Measurements from ENCODE around the gene SPEM2.

Gene SPEM2

DNA sequence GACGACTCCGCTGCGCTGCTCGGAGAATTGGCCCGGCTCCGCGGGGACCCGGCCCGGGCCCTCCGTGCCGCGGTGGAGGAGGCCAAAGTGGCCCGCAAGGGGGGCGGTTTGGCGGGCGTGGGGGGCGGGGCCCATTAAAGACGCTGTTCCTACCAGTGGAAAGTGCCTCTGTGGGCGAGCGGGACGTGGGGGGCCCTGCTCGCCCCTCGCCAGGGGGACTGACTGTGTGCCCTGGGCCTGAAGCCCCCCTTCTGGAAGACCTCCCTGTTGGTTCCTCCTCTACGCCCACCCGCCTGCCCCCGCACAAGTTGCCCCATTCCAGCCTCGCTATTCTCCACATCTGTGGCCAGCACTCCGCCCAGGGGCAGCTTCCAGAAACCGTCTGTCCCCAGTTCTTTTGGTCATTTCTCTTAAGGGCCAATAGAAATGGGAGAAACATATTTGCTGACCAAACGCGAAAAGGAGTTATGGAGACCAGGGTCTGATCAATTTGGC, 12.0 kb downstream of the SPEM2 start:
- H3K36me3 ChIP-seq (ENCODE audit: control insufficient read depth, insufficient read depth, low read length): no peaks in the 10 kb centered on the region
- no peak overlapping the region for H3K27ac ChIP-seq (ENCODE audit: low read depth, low read length)
- peak overlapping the region; percentile 3 for H3K9ac ChIP-seq (ENCODE audit: low read length)
- peaks cover 37% of the 10 kb centered on the region for H3K27me3 ChIP-seq (ENCODE audit: control insufficient read depth, insufficient read depth, low read length)
- H3K4me1 ChIP-seq (ENCODE audit: control insufficient read depth, insufficient read depth, low read length): peaks cover 25% of the 10 kb centered on the region
- peak overlapping the region; percentile 80 for H3K4me3 ChIP-seq (ENCODE audit: low read depth, low read length)
- no peaks in the 10 kb centered on the region for H3K9me3 ChIP-seq (ENCODE audit: control insufficient read depth, insufficient read depth, low read depth, low read length)

DNA sequence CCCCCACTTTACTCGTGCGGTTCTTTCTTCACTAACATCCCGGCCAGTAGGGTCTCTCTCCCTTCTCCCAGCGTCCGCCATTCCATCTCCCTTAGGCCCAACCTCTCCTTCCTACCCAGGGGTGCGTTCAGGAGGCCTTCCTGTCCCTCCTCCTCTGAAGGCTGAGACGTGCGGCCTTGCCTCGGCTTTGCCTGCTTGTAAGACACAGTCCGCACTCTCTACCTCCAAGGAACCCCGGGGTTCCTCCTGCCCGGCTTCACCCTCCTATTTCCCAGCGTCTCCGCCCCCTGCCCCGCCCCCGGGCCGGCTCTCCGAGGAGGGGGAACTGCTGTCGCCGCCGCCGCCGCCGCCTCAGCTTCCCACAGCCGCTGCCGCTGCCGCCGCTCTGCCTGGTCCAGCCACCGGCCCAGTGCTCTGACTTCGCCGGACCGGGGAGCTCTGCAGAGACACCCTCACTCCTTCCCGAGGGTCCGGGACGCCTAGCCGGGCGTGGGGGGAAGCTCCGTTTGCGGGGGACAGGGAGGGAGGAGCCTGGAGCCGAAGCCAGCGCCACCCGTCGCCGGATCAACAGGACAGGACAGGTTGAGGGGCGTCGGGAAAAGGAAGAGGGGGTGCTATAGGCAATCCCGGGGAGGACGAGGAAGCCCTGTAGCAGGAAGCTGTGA, 12.7 kb downstream of the SPEM2 start:
- Histone ChIP-seq H3K4me3 (ENCODE audit: low read depth, low read length) (peak overlapping the region; percentile 80), H3K9ac (ENCODE audit: low read length) (peak overlapping the region; percentile 37), H3K4me1 (ENCODE audit: control insufficient read depth, insufficient read depth, low read length) (peaks cover 25% of the 10 kb centered on the region), H3K27ac (ENCODE audit: low read depth, low read length) (no peak overlapping the region), H3K9me3 (ENCODE audit: control insufficient read depth, insufficient read depth, low read depth, low read length) (no peaks in the 10 kb centered on the region), H3K36me3 (ENCODE audit: control insufficient read depth, insufficient read depth, low read length) (no peaks in the 10 kb centered on the region), H3K27me3 (ENCODE audit: control insufficient read depth, insufficient read depth, low read length) (peaks cover 39% of the 10 kb centered on the region)

DNA sequence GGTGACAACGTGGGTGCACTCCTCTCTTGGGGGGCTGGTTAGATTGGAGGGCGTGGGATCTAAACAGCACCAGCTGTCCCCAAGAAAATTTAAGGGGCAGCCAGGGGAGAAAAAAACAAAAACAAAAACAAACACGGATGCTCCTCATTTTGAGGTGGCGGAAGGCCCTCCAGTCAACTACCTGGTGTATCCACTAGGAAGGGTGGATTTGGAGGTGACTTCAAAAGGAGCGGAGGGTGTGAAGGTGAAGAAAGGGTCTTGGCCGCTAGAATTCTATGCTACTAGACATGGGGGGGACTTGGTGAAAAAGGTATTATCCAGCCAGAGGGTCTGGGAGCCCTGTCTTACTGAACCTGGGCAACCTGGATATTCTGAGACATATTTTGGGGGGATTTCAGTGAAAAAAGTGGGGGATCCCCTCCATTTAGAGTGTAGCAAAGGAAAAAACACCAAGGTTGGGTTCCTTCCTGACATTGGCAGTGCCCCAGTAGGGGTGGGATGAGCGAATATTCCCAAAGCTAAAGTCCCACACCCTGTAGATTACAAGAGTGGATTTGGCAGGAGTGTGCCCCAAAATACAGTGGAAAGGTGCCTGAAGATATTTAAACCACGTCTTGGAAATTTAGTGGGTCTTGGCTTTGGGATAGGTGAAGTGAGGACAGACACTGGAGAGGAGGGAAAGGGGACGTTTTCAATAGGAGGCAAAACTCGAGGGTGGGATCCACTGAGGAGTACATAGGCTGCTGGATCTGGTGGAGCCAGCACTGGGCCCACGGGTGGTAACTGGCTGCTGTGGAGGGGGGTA, 13.4 kb downstream of the SPEM2 start:
- Histone ChIP-seq H3K27ac (ENCODE audit: low read depth, low read length) (no peak overlapping the region), H3K4me1 (ENCODE audit: control insufficient read depth, insufficient read depth, low read length) (peaks cover 25% of the 10 kb centered on the region), H3K36me3 (ENCODE audit: control insufficient read depth, insufficient read depth, low read length) (no peaks in the 10 kb centered on the region), H3K9me3 (ENCODE audit: control insufficient read depth, insufficient read depth, low read depth, low read length) (no peaks in the 10 kb centered on the region), H3K27me3 (ENCODE audit: control insufficient read depth, insufficient read depth, low read length) (peaks cover 45% of the 10 kb centered on the region), H3K9ac (ENCODE audit: low read length) (no peak overlapping the region), H3K4me3 (ENCODE audit: low read depth, low read length) (peak overlapping the region; percentile 80)

DNA sequence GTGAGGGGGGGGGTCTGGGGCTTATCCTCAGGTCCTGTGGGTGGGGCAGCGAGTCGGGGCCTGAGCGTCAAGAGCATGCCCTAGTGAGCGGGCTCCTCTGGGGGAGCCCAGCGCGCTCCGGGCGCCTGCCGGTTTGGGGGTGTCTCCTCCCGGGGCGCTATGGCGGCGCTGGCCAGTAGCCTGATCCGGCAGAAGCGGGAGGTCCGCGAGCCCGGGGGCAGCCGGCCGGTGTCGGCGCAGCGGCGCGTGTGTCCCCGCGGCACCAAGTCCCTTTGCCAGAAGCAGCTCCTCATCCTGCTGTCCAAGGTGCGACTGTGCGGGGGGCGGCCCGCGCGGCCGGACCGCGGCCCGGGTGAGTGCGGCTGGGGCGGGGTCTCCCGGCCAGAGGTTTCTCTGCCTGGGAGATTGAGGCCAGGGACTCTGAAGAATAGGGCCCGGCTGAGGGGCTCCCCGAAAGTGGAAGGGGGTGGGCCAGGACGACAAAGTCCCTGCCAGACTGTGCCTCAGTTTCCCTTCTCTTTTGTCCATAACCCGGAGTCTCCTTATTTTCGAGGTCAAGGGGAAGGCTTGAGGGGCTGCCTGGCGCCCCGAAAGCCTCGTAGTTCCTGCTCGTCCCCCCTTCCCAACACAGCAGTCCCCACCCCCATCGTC, 14.2 kb downstream of the SPEM2 start, which contains the start of gene FGF11:
TSS of gene FGF11 (plus strand) at position 51 of the 651 bp plus-strand sequence. CDS start at position 160, 109 bp downstream.
- H3K27me3 ChIP-seq (ENCODE audit: control insufficient read depth, insufficient read depth, low read length): peaks cover 45% of the 10 kb centered on the region
- H3K4me1 ChIP-seq (ENCODE audit: control insufficient read depth, insufficient read depth, low read length): peaks cover 30% of the 10 kb centered on the region
- no peaks in the 10 kb centered on the region for H3K9me3 ChIP-seq (ENCODE audit: control insufficient read depth, insufficient read depth, low read depth, low read length)
- no peaks in the 10 kb centered on the region for H3K36me3 ChIP-seq (ENCODE audit: control insufficient read depth, insufficient read depth, low read length)
- H3K27ac ChIP-seq (ENCODE audit: low read depth, low read length): peak within 1 kb of the TSS; percentile 90
- H3K9ac ChIP-seq (ENCODE audit: low read length): peak within 1 kb of the TSS; percentile 93
- peak within 1 kb of the TSS; percentile 95 for H3K4me3 ChIP-seq (ENCODE audit: low read depth, low read length)

DNA sequence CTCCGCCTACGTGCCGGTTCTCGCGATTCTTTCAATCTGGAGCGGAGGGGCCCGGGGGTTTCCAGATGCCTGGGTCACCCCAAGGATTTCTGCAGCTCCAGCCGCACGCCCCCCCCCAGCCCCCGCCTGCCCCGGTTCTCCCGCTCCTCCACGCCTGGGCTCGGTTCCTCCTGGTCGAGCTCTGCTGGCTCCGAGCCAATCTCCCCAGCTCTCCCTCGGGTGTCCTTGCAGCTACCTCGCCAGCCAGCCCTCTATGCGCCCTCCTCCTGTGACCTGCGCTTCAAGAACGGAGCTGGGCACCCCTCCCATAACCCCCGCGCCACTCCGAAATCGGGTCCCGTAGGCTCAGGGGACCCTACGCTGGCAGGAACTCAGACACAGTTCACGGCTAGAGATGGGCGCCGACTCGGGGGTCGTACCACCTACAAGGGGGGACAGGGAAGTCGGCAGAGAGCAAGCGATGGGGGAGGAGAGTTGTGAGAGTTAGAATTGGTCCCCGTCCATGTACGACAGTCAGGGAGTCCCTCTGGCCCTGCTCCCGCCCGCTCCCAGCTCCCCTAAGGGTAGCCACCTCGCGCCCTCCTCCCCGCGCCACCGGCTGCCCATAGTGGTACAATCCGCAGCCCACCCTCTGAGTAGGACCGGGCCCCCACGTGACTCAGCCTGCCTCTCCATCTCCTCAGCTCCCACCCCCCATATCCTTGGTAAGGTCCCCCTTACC, 14.9 kb downstream of the SPEM2 start:
- H3K36me3 ChIP-seq (ENCODE audit: control insufficient read depth, insufficient read depth, low read length): no peaks in the 10 kb centered on the region
- H3K4me1 ChIP-seq (ENCODE audit: control insufficient read depth, insufficient read depth, low read length): peaks cover 31% of the 10 kb centered on the region
- peak overlapping the region; percentile 93 for H3K9ac ChIP-seq (ENCODE audit: low read length)
- H3K9me3 ChIP-seq (ENCODE audit: control insufficient read depth, insufficient read depth, low read depth, low read length): no peaks in the 10 kb centered on the region
- H3K27ac ChIP-seq (ENCODE audit: low read depth, low read length): peak overlapping the region; percentile 90
- H3K4me3 ChIP-seq (ENCODE audit: low read depth, low read length): peak overlapping the region; percentile 95
- peaks cover 47% of the 10 kb centered on the region for H3K27me3 ChIP-seq (ENCODE audit: control insufficient read depth, insufficient read depth, low read length)

DNA sequence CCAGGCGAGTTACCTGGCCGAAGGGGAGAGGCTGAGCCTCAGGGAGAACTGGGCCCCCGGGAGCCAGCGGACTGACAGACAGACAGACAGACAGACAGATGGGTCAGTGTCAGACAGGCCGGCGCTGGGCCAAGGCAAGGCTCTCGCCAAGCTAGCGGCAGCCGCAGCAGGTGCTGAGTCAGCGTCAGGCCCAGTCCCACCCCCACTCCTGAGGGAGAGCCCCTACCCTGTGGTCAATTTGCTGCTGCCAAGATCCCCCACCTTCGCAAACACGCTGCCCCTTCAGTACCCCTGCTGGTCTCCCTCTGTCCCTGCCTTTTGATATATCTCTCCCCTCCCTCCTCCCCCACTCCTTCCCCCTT, 15.4 kb downstream of the SPEM2 start:
- Histone ChIP-seq H3K4me1 (ENCODE audit: control insufficient read depth, insufficient read depth, low read length) (peaks cover 31% of the 10 kb centered on the region), H3K36me3 (ENCODE audit: control insufficient read depth, insufficient read depth, low read length) (no peaks in the 10 kb centered on the region), H3K9me3 (ENCODE audit: control insufficient read depth, insufficient read depth, low read depth, low read length) (no peaks in the 10 kb centered on the region), H3K4me3 (ENCODE audit: low read depth, low read length) (peak overlapping the region; percentile 95), H3K27ac (ENCODE audit: low read depth, low read length) (peak overlapping the region; percentile 90), H3K27me3 (ENCODE audit: control insufficient read depth, insufficient read depth, low read length) (peaks cover 47% of the 10 kb centered on the region), H3K9ac (ENCODE audit: low read length) (peak overlapping the region; percentile 93)

DNA sequence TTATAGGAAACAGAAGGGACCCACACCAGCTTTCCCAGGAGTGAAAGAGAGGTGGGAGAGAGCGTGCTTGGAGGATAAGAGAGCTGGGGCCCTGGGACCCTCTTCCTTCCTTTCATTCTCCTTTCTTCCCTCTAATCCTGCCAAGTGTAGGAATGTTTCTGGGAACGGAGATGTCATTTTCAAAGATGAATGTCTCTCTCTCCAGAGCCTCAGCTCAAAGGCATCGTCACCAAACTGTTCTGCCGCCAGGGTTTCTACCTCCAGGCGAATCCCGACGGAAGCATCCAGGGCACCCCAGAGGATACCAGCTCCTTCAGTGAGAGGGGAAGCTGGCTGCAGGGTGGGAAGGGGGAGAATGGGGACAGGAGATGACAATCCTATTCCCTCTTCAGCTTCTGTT, 15.8 kb downstream of the SPEM2 start:
- Histone ChIP-seq H3K9ac (ENCODE audit: low read length) (no peak overlapping the region), H3K27ac (ENCODE audit: low read depth, low read length) (no peak overlapping the region), H3K4me1 (ENCODE audit: control insufficient read depth, insufficient read depth, low read length) (peaks cover 36% of the 10 kb centered on the region), H3K4me3 (ENCODE audit: low read depth, low read length) (peak overlapping the region; percentile 95), H3K9me3 (ENCODE audit: control insufficient read depth, insufficient read depth, low read depth, low read length) (no peaks in the 10 kb centered on the region), H3K36me3 (ENCODE audit: control insufficient read depth, insufficient read depth, low read length) (no peaks in the 10 kb centered on the region), H3K27me3 (ENCODE audit: control insufficient read depth, insufficient read depth, low read length) (peaks cover 47% of the 10 kb centered on the region)

DNA sequence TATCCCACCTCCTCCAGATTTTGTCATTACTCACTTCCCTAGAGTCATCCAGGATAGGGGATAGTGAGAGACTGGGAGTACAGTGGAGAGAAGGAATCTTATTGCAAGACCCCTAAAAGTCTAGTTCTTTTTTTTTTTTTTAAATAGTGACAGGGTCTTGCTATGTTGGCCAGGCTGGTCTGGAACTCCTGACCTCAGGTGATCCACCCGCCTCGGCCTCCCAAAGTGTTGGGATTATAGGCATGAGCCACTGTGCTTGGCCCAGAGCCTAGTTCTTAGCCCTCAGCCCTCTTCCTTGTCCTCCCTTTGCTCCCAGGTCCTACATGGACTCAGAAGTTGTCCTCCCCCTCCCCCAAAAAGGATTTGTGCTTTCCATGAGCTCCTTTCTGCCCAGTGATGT, 16.7 kb downstream of the SPEM2 start:
- peaks cover 52% of the 10 kb centered on the region for H3K27me3 ChIP-seq (ENCODE audit: control insufficient read depth, insufficient read depth, low read length)
- H3K9ac ChIP-seq (ENCODE audit: low read length): no peak overlapping the region

DNA sequence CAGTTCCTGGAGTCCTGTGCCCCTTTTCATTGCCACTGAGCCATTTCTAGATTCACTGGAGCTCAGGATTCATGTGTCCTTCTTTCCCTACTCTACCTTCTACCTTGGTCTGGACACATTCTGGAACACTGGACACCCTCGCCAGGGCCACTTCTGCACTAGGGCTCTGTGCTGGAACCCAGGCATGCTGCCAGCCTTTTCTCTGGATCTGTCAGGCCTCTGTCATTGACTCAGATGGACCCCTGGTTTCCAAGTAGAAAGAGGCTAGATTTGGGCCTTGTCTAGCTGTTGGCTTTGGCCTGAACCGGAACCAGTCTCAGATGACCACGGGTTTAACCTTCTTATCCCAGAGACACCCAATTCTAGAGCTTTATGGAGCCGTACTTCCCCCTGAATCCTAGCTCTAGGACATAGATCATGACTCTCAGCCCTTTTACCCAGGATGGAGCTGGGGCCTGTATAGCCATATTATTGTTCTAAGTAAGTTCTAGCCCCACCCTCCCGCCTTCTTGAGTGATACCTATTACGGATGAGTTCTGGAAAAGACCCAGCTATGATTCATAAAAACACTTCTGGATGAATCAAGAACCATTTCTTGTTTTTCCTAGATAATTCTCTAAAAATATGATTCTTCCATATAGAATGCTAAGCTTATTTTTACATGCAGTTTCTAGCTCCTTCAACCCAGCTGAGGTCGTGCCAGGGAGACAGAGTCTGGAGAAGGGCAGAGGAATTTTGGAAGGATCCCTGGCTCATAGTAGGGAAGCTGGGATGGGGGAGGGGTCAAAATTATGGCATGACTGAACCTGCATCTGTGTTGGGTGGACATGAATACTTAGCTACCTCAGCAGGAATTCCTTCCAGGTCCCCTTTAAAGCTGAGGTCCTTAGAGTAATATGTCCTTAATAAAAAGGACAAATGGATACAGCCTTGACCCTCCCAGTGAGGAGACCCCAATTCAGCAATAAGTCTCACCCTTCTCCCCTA, 18.4 kb downstream of the SPEM2 start:
- Histone ChIP-seq H3K4me3 (ENCODE audit: low read depth, low read length) (no peak overlapping the region), H3K36me3 (ENCODE audit: control insufficient read depth, insufficient read depth, low read length) (no peaks in the 10 kb centered on the region), H3K27me3 (ENCODE audit: control insufficient read depth, insufficient read depth, low read length) (peaks cover 42% of the 10 kb centered on the region), H3K9me3 (ENCODE audit: control insufficient read depth, insufficient read depth, low read depth, low read length) (no peaks in the 10 kb centered on the region), H3K9ac (ENCODE audit: low read length) (no peak overlapping the region), H3K27ac (ENCODE audit: low read depth, low read length) (no peak overlapping the region), H3K4me1 (ENCODE audit: control insufficient read depth, insufficient read depth, low read length) (peaks cover 30% of the 10 kb centered on the region)

More for the DNA sequence above, 16.7 kb downstream of the SPEM2 start:
- no peak overlapping the region for H3K27ac ChIP-seq (ENCODE audit: low read depth, low read length)
- no peak overlapping the region for H3K4me3 ChIP-seq (ENCODE audit: low read depth, low read length)
- H3K4me1 ChIP-seq (ENCODE audit: control insufficient read depth, insufficient read depth, low read length): peaks cover 40% of the 10 kb centered on the region
- H3K9me3 ChIP-seq (ENCODE audit: control insufficient read depth, insufficient read depth, low read depth, low read length): no peaks in the 10 kb centered on the region
- H3K36me3 ChIP-seq (ENCODE audit: control insufficient read depth, insufficient read depth, low read length): no peaks in the 10 kb centered on the region
